Kidney capillary endothelial cell (primary cell): Measurements from ENCODE around the gene RGS14.

Experiments used
- DNase-seq: peaks from one replicate; pipeline ENCODE4 v3.0.0-alpha.2; 2018; ENCODE audit warnings: low spot score

RGS14 gene

GRCh38 chr5:177378884-177379883 is 21.5 kb downstream of the RGS14 start:
- DNase-seq, result no peak

- no peak for DNase-seq
Measured at GRCh38 chr5:177380805-177381126, 23.0 kb downstream of the RGS14 start.

GRCh38 chr5:177382423-177383029 is 24.8 kb downstream of the RGS14 start:
- DNase-seq, result no peak

- DNase-seq, result no peak
Measured at GRCh38 chr5:177383181-177383580, 25.5 kb downstream of the RGS14 start.

GRCh38 chr5:177384134-177384533 is 26.4 kb downstream of the RGS14 start, which contains the start of gene SLC34A1:
TSS of gene SLC34A1 (plus strand) at chr5:177384434. CDS start at chr5:177385742, 1,308 bp downstream.
- DNase-seq, result no peak

- DNase-seq, result no peak
Measured at GRCh38 chr5:177385720-177386119, 28.0 kb downstream of the RGS14 start.

- no peak for DNase-seq
Measured at GRCh38 chr5:177386542-177386941, 28.8 kb downstream of the RGS14 start.

GRCh38 chr5:177387405-177387804 is 29.7 kb downstream of the RGS14 start:
- no peak for DNase-seq

GRCh38 chr5:177388521-177389052 is 30.9 kb downstream of the RGS14 start:
- no peak for DNase-seq

GRCh38 chr5:177389241-177390169 is 31.8 kb downstream of the RGS14 start:
- no peak for DNase-seq

GRCh38 chr5:177390363-177391300 is 32.9 kb downstream of the RGS14 start:
- DNase-seq, result peak; percentile 88

GRCh38 chr5:177392765-177393164 is 35.0 kb downstream of the RGS14 start:
- no peak for DNase-seq

- no peak for DNase-seq
Measured at GRCh38 chr5:177393206-177393765, 35.6 kb downstream of the RGS14 start.

- no peak for DNase-seq
Measured at GRCh38 chr5:177393990-177394389, 36.3 kb downstream of the RGS14 start.

- no peak for DNase-seq
Measured at GRCh38 chr5:177396078-177396477, 38.4 kb downstream of the RGS14 start.

- DNase-seq, result no peak
Measured at GRCh38 chr5:177396807-177397206, 39.1 kb downstream of the RGS14 start.

- no peak for DNase-seq
Measured at GRCh38 chr5:177397875-177398390, 40.2 kb downstream of the RGS14 start.

GRCh38 chr5:177399997-177400868 is 42.5 kb downstream of the RGS14 start, which contains the start of gene PFN3:
TSS of gene PFN3 (minus strand) at chr5:177400661. CDS start at chr5:177400576, 85 bp downstream.
- no peak for DNase-seq
